H9 (cell line): ENCODE results near the gene MINDY4. TPM values are rescaled to one million over a fixed set of nuclear protein-coding genes. Genes with fewer than 3 reads are reported as not detected.

Source experiments
- DNase-seq: peaks from one replicate; pipeline ENCODE4 v3.0.0-alpha.2; 2017
- H2AFZ ChIP-seq: one replicate; pipeline ENCODE4 v1.6.1; 2013; ENCODE audit warnings: mild to moderate bottlenecking, low read length, control low read depth, moderate library complexity
- H2AK5ac ChIP-seq: 2 replicates; pipeline ENCODE4 v1.6.1; 2013; ENCODE audit warnings: low read length, control low read depth, mixed read lengths; ENCODE audit not compliant: insufficient read length
- H2BK120ac ChIP-seq: one replicate; pipeline ENCODE4 v1.6.1; 2013; ENCODE audit warnings: low read depth, mild to moderate bottlenecking, low read length, control low read depth, inconsistent platforms; ENCODE audit not compliant: poor library complexity, severe bottlenecking
- H2BK12ac ChIP-seq: 2 replicates; pipeline ENCODE4 v1.6.1; 2013; ENCODE audit warnings: low read length, control low read depth, mixed read lengths, low read depth; ENCODE audit not compliant: insufficient read length
- H2BK15ac ChIP-seq: 2 replicates; pipeline ENCODE4 v1.6.1; 2013; ENCODE audit warnings: low read depth, low read length, control low read depth
- H2BK20ac ChIP-seq: one replicate; pipeline ENCODE4 v1.6.1; 2013; ENCODE audit warnings: low read depth, mild to moderate bottlenecking, low read length, control low read depth, inconsistent platforms; ENCODE audit not compliant: poor library complexity, severe bottlenecking
- H2BK5ac ChIP-seq: 2 replicates; pipeline ENCODE4 v1.6.1; 2013; ENCODE audit warnings: low read length, control low read depth, mixed read lengths; ENCODE audit not compliant: insufficient read length
- H3K14ac ChIP-seq: 2 replicates; pipeline ENCODE4 v1.6.1; 2013; ENCODE audit warnings: low read length, control low read depth; ENCODE audit not compliant: insufficient read depth
- H3K18ac ChIP-seq: 2 replicates; pipeline ENCODE4 v1.6.1; 2013; ENCODE audit warnings: low read depth, mild to moderate bottlenecking, mixed read lengths, low read length, control low read depth; ENCODE audit not compliant: insufficient read length
- H3K23ac ChIP-seq: 2 replicates; pipeline ENCODE4 v1.6.1; 2013; ENCODE audit warnings: low read length, control low read depth, mixed read lengths, low read depth; ENCODE audit not compliant: insufficient read length
- H3K23me2 ChIP-seq: 2 replicates; pipeline ENCODE4 v1.6.1; 2013; ENCODE audit warnings: low read depth, mild to moderate bottlenecking, mixed read lengths, low read length, control low read depth; ENCODE audit not compliant: insufficient read length, poor library complexity, severe bottlenecking
- H3K27ac ChIP-seq: 2 replicates; pipeline ENCODE4 v1.5.1; 2013; ENCODE audit warnings: low read length, control low read depth, mixed read lengths, low read depth; ENCODE audit not compliant: insufficient read length
- H3K27me3 ChIP-seq: 2 replicates; pipeline ENCODE4 v1.6.1; 2013; ENCODE audit warnings: low read length, control low read depth, inconsistent platforms; ENCODE audit not compliant: insufficient read depth
- H3K4ac ChIP-seq: 2 replicates; pipeline ENCODE4 v1.6.1; 2013; ENCODE audit warnings: low read depth, mild to moderate bottlenecking, control low read depth, inconsistent platforms, low read length, moderate library complexity
- H3K4me1 ChIP-seq: 2 replicates; pipeline ENCODE4 v1.6.1; 2013; ENCODE audit warnings: low read length, control low read depth, inconsistent platforms; ENCODE audit not compliant: insufficient read depth
- H3K4me2 ChIP-seq: 2 replicates; pipeline ENCODE4 v1.6.1; 2013; ENCODE audit warnings: low read length, control low read depth, mixed read lengths; ENCODE audit not compliant: insufficient read length, insufficient read depth
- H3K56ac ChIP-seq: 2 replicates; pipeline ENCODE4 v1.6.1; 2013; ENCODE audit warnings: low read depth, mild to moderate bottlenecking, mixed read lengths, low read length, control low read depth; ENCODE audit not compliant: insufficient read length
- H3K79me1 ChIP-seq: 2 replicates; pipeline ENCODE4 v1.6.1; 2013; ENCODE audit warnings: low read depth, mild to moderate bottlenecking, moderate library complexity, low read length, control low read depth, inconsistent platforms; ENCODE audit not compliant: insufficient read depth, poor library complexity, severe bottlenecking
- H3K79me2 ChIP-seq: 2 replicates; pipeline ENCODE4 v1.6.1; 2013; ENCODE audit warnings: low read length, control low read depth, inconsistent platforms; ENCODE audit not compliant: insufficient read depth
- H3K9ac ChIP-seq: 2 replicates; pipeline ENCODE4 v1.6.1; 2013; ENCODE audit warnings: low read length, control low read depth, mixed read lengths; ENCODE audit not compliant: insufficient read length; ENCODE audit errors: extremely low read depth
- H3K9me3 ChIP-seq: one replicate; pipeline ENCODE4 v1.6.1; 2013; ENCODE audit warnings: low read depth, low read length, inconsistent platforms; ENCODE audit not compliant: control insufficient read depth
- H3T11ph ChIP-seq: one replicate; pipeline ENCODE4 v1.6.1; 2013; ENCODE audit warnings: mild to moderate bottlenecking, low read length, control low read depth, inconsistent platforms
- H4K20me1 ChIP-seq: one replicate; pipeline ENCODE4 v1.6.1; 2013; ENCODE audit not compliant: control insufficient read depth, insufficient read length, insufficient read depth
- H4K5ac ChIP-seq: 2 replicates; pipeline ENCODE4 v1.6.1; 2013; ENCODE audit warnings: low read depth, mild to moderate bottlenecking, mixed read lengths, low read length, control low read depth; ENCODE audit not compliant: insufficient read length
- H4K8ac ChIP-seq: replicated peaks from 2 replicates; pipeline ENCODE4 v1.6.1; 2013; ENCODE audit warnings: low read length, control low read depth, mixed read lengths, low read depth; ENCODE audit not compliant: insufficient read length
- H4K91ac ChIP-seq: 2 replicates; pipeline ENCODE4 v1.6.1; 2013; ENCODE audit warnings: low read depth, mild to moderate bottlenecking, moderate library complexity, mixed read lengths, low read length, control low read depth; ENCODE audit not compliant: insufficient read length
- H3K27ac Mint-ChIP-seq, 3 experiments: 2 replicates in 2 of 3; 3 replicates in 1 of 3; pipeline ENCODE4 v1.8.0; 2020 to 2021; ENCODE audit warnings: mixed read lengths in 3 of 3, mild to moderate bottlenecking in 1 of 3, moderate library complexity in 1 of 3
- H3K27me3 Mint-ChIP-seq: 2 replicates; pipeline ENCODE4 v1.8.0; 2021; ENCODE audit warnings: low read depth, mild to moderate bottlenecking, moderate library complexity, mixed read lengths
- H3K36me3 Mint-ChIP-seq, 3 experiments: 2 replicates in 2 of 3; 3 replicates in 1 of 3; pipeline ENCODE4 v1.8.0; 2020 to 2021; ENCODE audit warnings: low read depth in 3 of 3, mixed read lengths in 3 of 3; ENCODE audit not compliant: insufficient read depth in 1 of 3
- H3K4me1 Mint-ChIP-seq, 2 experiments: 2 replicates each; pipeline ENCODE4 v1.8.0; 2020; ENCODE audit warnings: mixed read lengths in 2 of 2
- H3K4me3 Mint-ChIP-seq, 2 experiments: 2 replicates in 1 of 2; 3 replicates in 1 of 2; pipeline ENCODE4 v1.8.0; 2020 to 2021; ENCODE audit warnings: mild to moderate bottlenecking in 2 of 2, mixed read lengths in 2 of 2, moderate library complexity in 1 of 2
- H3K9me3 Mint-ChIP-seq, 2 experiments: 2 replicates in 1 of 2; 3 replicates in 1 of 2; pipeline ENCODE4 v1.8.0; 2020; ENCODE audit warnings: mild to moderate bottlenecking in 2 of 2, mixed read lengths in 2 of 2, moderate library complexity in 1 of 2
- WGBS: extraction: QIAGEN DNeasy Blood & Tissue Kit; methylation state at CpG from one replicate; pipeline ENCODE4 v1.1.7; 2013; ENCODE audit warnings: missing lambda C conversion rate, low lambda C conversion rate, mixed read lengths; ENCODE audit not compliant: insufficient read length; ENCODE audit errors: extremely low coverage; 5-methylcytosine and 5-hydroxymethylcytosine counted together
- total RNA-seq: library from RNA; stranded (reverse); gene quantifications from 2 replicates; pipeline ENCODE4 v1.2.1, GENCODE V29; 2021
- TF ChIP-seq, protein P1 (sequence below): fragments of 200-600 bp; sonication (generic); conservative IDR thresholded peaks from 3 replicates; pipeline ENCODE4 v1.8.0; 2021; ENCODE audit warnings: antibody characterized with exemption, mild to moderate bottlenecking

The MINDY4 gene
- total RNA-seq, 1 experiment from 2014 or later = 3.1 TPM

DNA sequence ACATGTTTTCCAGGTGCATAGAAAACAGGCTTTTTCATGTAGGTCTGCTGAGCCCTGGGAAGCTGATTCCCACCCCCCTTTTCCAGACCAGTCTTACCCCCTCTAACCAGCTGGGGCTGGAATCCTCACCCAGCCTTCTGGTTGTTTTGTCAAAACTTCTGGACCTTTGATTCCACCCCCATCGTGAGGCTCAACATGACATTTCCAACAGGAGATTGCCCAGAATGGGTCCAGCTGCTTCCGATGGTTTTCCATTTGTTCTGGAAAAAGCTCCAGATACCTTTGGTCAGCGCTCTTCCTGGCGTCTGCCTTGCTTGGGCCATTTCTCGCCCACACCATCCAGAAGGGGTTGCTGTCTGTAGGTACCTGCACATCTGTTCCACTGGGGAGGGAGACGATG, 41.5 kb downstream of the MINDY4 start:
- DNase-seq = no peak
- H3K14ac ChIP-seq = no peak overlapping the region
- H2BK15ac ChIP-seq = no peak overlapping the region
- H2BK12ac ChIP-seq = no peak overlapping the region
- H3K23ac ChIP-seq = no peak overlapping the region
- TF ChIP-seq, protein P1, sequence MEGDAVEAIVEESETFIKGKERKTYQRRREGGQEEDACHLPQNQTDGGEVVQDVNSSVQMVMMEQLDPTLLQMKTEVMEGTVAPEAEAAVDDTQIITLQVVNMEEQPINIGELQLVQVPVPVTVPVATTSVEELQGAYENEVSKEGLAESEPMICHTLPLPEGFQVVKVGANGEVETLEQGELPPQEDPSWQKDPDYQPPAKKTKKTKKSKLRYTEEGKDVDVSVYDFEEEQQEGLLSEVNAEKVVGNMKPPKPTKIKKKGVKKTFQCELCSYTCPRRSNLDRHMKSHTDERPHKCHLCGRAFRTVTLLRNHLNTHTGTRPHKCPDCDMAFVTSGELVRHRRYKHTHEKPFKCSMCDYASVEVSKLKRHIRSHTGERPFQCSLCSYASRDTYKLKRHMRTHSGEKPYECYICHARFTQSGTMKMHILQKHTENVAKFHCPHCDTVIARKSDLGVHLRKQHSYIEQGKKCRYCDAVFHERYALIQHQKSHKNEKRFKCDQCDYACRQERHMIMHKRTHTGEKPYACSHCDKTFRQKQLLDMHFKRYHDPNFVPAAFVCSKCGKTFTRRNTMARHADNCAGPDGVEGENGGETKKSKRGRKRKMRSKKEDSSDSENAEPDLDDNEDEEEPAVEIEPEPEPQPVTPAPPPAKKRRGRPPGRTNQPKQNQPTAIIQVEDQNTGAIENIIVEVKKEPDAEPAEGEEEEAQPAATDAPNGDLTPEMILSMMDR = no peak
- H3T11ph ChIP-seq = no peak overlapping the region
- H3K4me2 ChIP-seq = no peak overlapping the region
- H3K4me1 ChIP-seq = no peaks in the 10 kb centered on the region
- Mint-ChIP-seq H3K4me3 (no peak overlapping the region), H3K9me3 (peaks cover 3 to 6% of the 10 kb centered on the region in 2 experiments; a peak in 3 of 5 replicates), H3K4me1 (peaks cover 6 to 14% of the 10 kb centered on the region in 2 experiments), H3K36me3 (peaks cover 8 to 12% (median 10%) of the 10 kb centered on the region in 3 experiments; a peak in 6 of 7 replicates), H3K27ac (0 out of 7 replicates have a peak overlapping the region, but pooled peaks of 1 of the 3 experiments have one; percentile 13), H3K27me3 (peaks cover 8% of the 10 kb centered on the region)
- H3K9me3 ChIP-seq = no peaks in the 10 kb centered on the region
- H2AK5ac ChIP-seq = no peak overlapping the region
- no peak overlapping the region for H2BK120ac ChIP-seq
- no peak overlapping the region for H3K18ac ChIP-seq
- no peaks in the 10 kb centered on the region for H3K23me2 ChIP-seq
- no peak overlapping the region for H4K8ac ChIP-seq
- no peak overlapping the region for H2BK5ac ChIP-seq
- no peak overlapping the region for H4K91ac ChIP-seq
- H2BK20ac ChIP-seq = no peak overlapping the region
- WGBS = no CpG with 5 or more reads among the region's 6 CpGs
- H4K20me1 ChIP-seq = no peaks in the 10 kb centered on the region
- H4K5ac ChIP-seq = no peak overlapping the region
- H3K27ac ChIP-seq = no peak overlapping the region
- no peaks in the 10 kb centered on the region for H3K79me1 ChIP-seq
- no peaks in the 10 kb centered on the region for H3K27me3 ChIP-seq
- H3K79me2 ChIP-seq = no peaks in the 10 kb centered on the region
- no peak overlapping the region for H3K9ac ChIP-seq
- no peak overlapping the region for H3K4ac ChIP-seq
- H3K56ac ChIP-seq = no peak overlapping the region
- H2AFZ ChIP-seq = no peak overlapping the region
